HTERT RPE-1 (cell line): ENCODE measurements around the gene GPR143.

ENCODE experiments used
- in situ Hi-C: fragments of 300-500 bp; cut with MboI; formaldehyde crosslinking; loops from 4 replicates; pipeline ENCODE4 v1.14.3; 2020; ENCODE audit warnings: low sequenced_read_pairs

GPR143 gene

GRCh38 chrX:9708923-9709553 is 56.6 kb downstream of the GPR143 start:
- in situ Hi-C loops, result no loop called here

- in situ Hi-C loops, result no loop called here
Measured at GRCh38 chrX:9708086-9708485, 57.6 kb downstream of the GPR143 start.

- in situ Hi-C loops, result no loop called here
Measured at GRCh38 chrX:9707306-9708033, 58.2 kb downstream of the GPR143 start.

GRCh38 chrX:9706421-9706820 is 59.2 kb downstream of the GPR143 start:
- in situ Hi-C loops, result no loop called here

- in situ Hi-C loops, result no loop called here
Measured at GRCh38 chrX:9704876-9705465, 60.7 kb downstream of the GPR143 start.

- in situ Hi-C loops, result no loop called here
Measured at GRCh38 chrX:9703406-9703805, 62.2 kb downstream of the GPR143 start.

GRCh38 chrX:9701790-9702189 is 63.9 kb downstream of the GPR143 start:
- in situ Hi-C loops, result no loop called here

- in situ Hi-C loops, result no loop called here
Measured at GRCh38 chrX:9700555-9700954, 65.1 kb downstream of the GPR143 start.

GRCh38 chrX:9698576-9698975 is 67.1 kb downstream of the GPR143 start:
- in situ Hi-C loops, result no loop called here

- in situ Hi-C loops, result no loop called here
Measured at GRCh38 chrX:9693307-9694001, 72.2 kb downstream of the GPR143 start.

- in situ Hi-C loops, result no loop called here
Measured at GRCh38 chrX:9690046-9690445, 75.6 kb downstream of the GPR143 start.

GRCh38 chrX:9688833-9689232 is 76.8 kb downstream of the GPR143 start:
- in situ Hi-C loops, result no loop called here

- in situ Hi-C loops, result no loop called here
Measured at GRCh38 chrX:9687899-9688298, 77.7 kb downstream of the GPR143 start.

- in situ Hi-C loops, result no loop called here
Measured at GRCh38 chrX:9683350-9683749, 82.3 kb downstream of the GPR143 start.

GRCh38 chrX:9682861-9683260 is 82.8 kb downstream of the GPR143 start:
- in situ Hi-C loops, result no loop called here

- in situ Hi-C loops, result no loop called here
Measured at GRCh38 chrX:9682456-9682855, 83.2 kb downstream of the GPR143 start.

- in situ Hi-C loops, result no loop called here
Measured at GRCh38 chrX:9681422-9681821, 84.2 kb downstream of the GPR143 start.

GRCh38 chrX:9681011-9681410 is 84.6 kb downstream of the GPR143 start:
- in situ Hi-C loops, result no loop called here

GRCh38 chrX:9678215-9678965 is 87.3 kb downstream of the GPR143 start:
- in situ Hi-C loops, result no loop called here

- in situ Hi-C loops, result no loop called here
Measured at GRCh38 chrX:9677098-9677739, 88.4 kb downstream of the GPR143 start.

GRCh38 chrX:9676738-9677097 is 88.9 kb downstream of the GPR143 start:
- in situ Hi-C loops, result no loop called here
